OCI-LY1 (cell line): Measurements from ENCODE around the gene TPO.

Source experiments
- H2AFZ ChIP-seq: fragments of 200-600 bp; sonication (generic), shearing (Covaris generic); 2 replicates; pipeline ENCODE4 v1.6.0; 2014; ENCODE audit warnings: antibody characterized with exemption, mild to moderate bottlenecking, low read length
- H3F3A ChIP-seq: fragments of 200-600 bp; sonication (generic), shearing (Covaris generic); 2 replicates; pipeline ENCODE4 v1.6.0; 2014; ENCODE audit warnings: mild to moderate bottlenecking, antibody characterized with exemption, low read length, moderate library complexity; ENCODE audit not compliant: insufficient read depth
- H3K27ac ChIP-seq: fragments of 200-600 bp; sonication (generic); 2 replicates; pipeline ENCODE4 v1.5.1; 2014; ENCODE audit warnings: low read length, mixed run types, mild to moderate bottlenecking, low read depth; ENCODE audit not compliant: poor library complexity, severe bottlenecking
- H3K27me3 ChIP-seq: fragments of 200-600 bp; sonication (generic); 2 replicates; pipeline ENCODE4 v1.6.0; 2014; ENCODE audit warnings: antibody characterized with exemption, mild to moderate bottlenecking, low read length, moderate library complexity; ENCODE audit not compliant: insufficient read depth
- H3K36me3 ChIP-seq: fragments of 200-600 bp; sonication (generic); 2 replicates; pipeline ENCODE4 v1.6.1; 2014; ENCODE audit warnings: mild to moderate bottlenecking, antibody characterized with exemption, low read length, moderate library complexity, mixed read lengths; ENCODE audit not compliant: insufficient read depth
- H3K4me1 ChIP-seq: fragments of 200-600 bp; sonication (generic); 2 replicates; pipeline ENCODE4 v1.5.1; 2014; ENCODE audit warnings: mild to moderate bottlenecking, low read length, moderate library complexity; ENCODE audit not compliant: insufficient read depth, severe bottlenecking
- H3K4me2 ChIP-seq: fragments of 200-600 bp; sonication (generic), shearing (Covaris generic); 2 replicates; pipeline ENCODE4 v1.6.1; 2014; ENCODE audit warnings: low read length
- H3K4me3 ChIP-seq: fragments of 200-600 bp; sonication (generic); 2 replicates; pipeline ENCODE4 v1.5.1; 2014; ENCODE audit warnings: low read length, low read depth, mild to moderate bottlenecking, mixed read lengths; ENCODE audit not compliant: poor library complexity, severe bottlenecking
- H3K79me2 ChIP-seq: fragments of 200-600 bp; shearing (Covaris generic); 2 replicates; pipeline ENCODE4 v1.6.1; 2016; ENCODE audit warnings: mixed run types, low read length, mixed read lengths; ENCODE audit not compliant: insufficient read depth
- H3K9ac ChIP-seq: fragments of 200-600 bp; sonication (generic), shearing (Covaris generic); 2 replicates; pipeline ENCODE4 v1.6.1; 2014; ENCODE audit warnings: mild to moderate bottlenecking, low read length, mixed read lengths
- H3K9me2 ChIP-seq: fragments of 200-600 bp; sonication (generic), shearing (Covaris generic); 2 replicates; pipeline ENCODE4 v1.6.1; 2014; ENCODE audit warnings: low read depth, mild to moderate bottlenecking, low read length, mixed read lengths
- H3K9me3 ChIP-seq: fragments of 200-600 bp; shearing (Covaris generic); 2 replicates; pipeline ENCODE4 v1.6.1; 2014; ENCODE audit warnings: low read length, mixed read lengths
- H4K20me1 ChIP-seq: fragments of 200-600 bp; sonication (generic), shearing (Covaris generic); 2 replicates; pipeline ENCODE4 v1.6.0; 2016; ENCODE audit warnings: mild to moderate bottlenecking, low read length; ENCODE audit not compliant: insufficient read depth
- CTCF ChIP-seq: fragments of 200-600 bp; sonication (generic), shearing (Covaris generic); IDR thresholded peaks from 2 replicates; pipeline ENCODE4 v1.5.1; 2017; ENCODE audit warnings: mild to moderate bottlenecking, antibody characterized with exemption, low read length, moderate library complexity, mixed read lengths
- EZH2 ChIP-seq: fragments of 200-600 bp; sonication (generic), shearing (Covaris generic); IDR thresholded peaks from 2 replicates; pipeline ENCODE4 v1.8.0; 2017; ENCODE audit warnings: borderline replicate concordance, mixed run types, mild to moderate bottlenecking, antibody characterized with exemption, low read length, moderate library complexity, mixed read lengths

Gene TPO

GRCh38 chr2:1501038-1501851 lies 88.0 kb downstream of the TPO start:
- Histone ChIP-seq H3F3A (no peaks in the 10 kb centered on the region), H3K9me2 (no peaks in the 10 kb centered on the region), H3K79me2 (no peaks in the 10 kb centered on the region), H3K9me3 (no peaks in the 10 kb centered on the region), H3K9ac (no peak overlapping the region), H4K20me1 (no peaks in the 10 kb centered on the region), H3K27me3 (peaks cover 5% of the 10 kb centered on the region; the same call in 1 of the 2 replicates), H2AFZ (no peak overlapping the region), H3K4me2 (no peak overlapping the region), H3K4me1 (no peaks in the 10 kb centered on the region), H3K27ac (no peak overlapping the region), H3K36me3 (no peaks in the 10 kb centered on the region), H3K4me3 (no peak overlapping the region)
- no peak for TF ChIP-seq CTCF
- no peak for TF ChIP-seq EZH2

GRCh38 chr2:1501991-1502390 lies 88.7 kb downstream of the TPO start:
- Histone ChIP-seq H4K20me1 (no peaks in the 10 kb centered on the region), H3K4me2 (no peak overlapping the region), H3K27ac (no peak overlapping the region), H3K9me2 (no peaks in the 10 kb centered on the region), H3K4me3 (no peak overlapping the region), H3K79me2 (no peaks in the 10 kb centered on the region), H3K9ac (no peak overlapping the region), H3F3A (no peaks in the 10 kb centered on the region), H3K27me3 (peaks cover 2% of the 10 kb centered on the region; the same call in 1 of the 2 replicates), H3K9me3 (no peaks in the 10 kb centered on the region), H3K36me3 (no peaks in the 10 kb centered on the region), H3K4me1 (no peaks in the 10 kb centered on the region), H2AFZ (no peak overlapping the region)
- TF ChIP-seq CTCF (no peak), EZH2 (no peak)

GRCh38 chr2:1502891-1503304 lies 89.6 kb downstream of the TPO start:
- Histone ChIP-seq H3K36me3 (no peaks in the 10 kb centered on the region), H3K9ac (no peak overlapping the region), H3K9me2 (no peaks in the 10 kb centered on the region), H3K4me1 (no peaks in the 10 kb centered on the region), H3F3A (no peaks in the 10 kb centered on the region), H3K4me3 (no peak overlapping the region), H3K9me3 (no peaks in the 10 kb centered on the region), H3K27ac (no peak overlapping the region), H3K79me2 (no peaks in the 10 kb centered on the region), H4K20me1 (no peaks in the 10 kb centered on the region), H3K4me2 (no peak overlapping the region), H2AFZ (no peak overlapping the region), H3K27me3 (no peaks in the 10 kb centered on the region; the same call in 1 of the 2 replicates)
- no peak for TF ChIP-seq CTCF
- no peak for TF ChIP-seq EZH2
